Glutamatergic neuron (in vitro differentiated cells): ENCODE results near the gene UQCRH. TPM values are rescaled to one million over a fixed set of nuclear protein-coding genes. Genes with fewer than 3 reads are reported as not detected.
A peak's percentile ranks its signal among the peaks of the same experiment; 100 is the strongest.

Experiments used
- DNase-seq: peaks from one replicate; pipeline ENCODE4 v3.0.0; 2022
- H3K27ac Mint-ChIP-seq: one replicate; pipeline ENCODE4 v1.8.0; 2020; ENCODE audit warnings: mild to moderate bottlenecking, mixed read lengths, inconsistent platforms; ENCODE audit not compliant: unreplicated experiment
- H3K27me3 Mint-ChIP-seq: one replicate; pipeline ENCODE4 v1.8.0; 2020; ENCODE audit warnings: mild to moderate bottlenecking, moderate library complexity, mixed read lengths, inconsistent platforms; ENCODE audit not compliant: unreplicated experiment
- H3K36me3 Mint-ChIP-seq: one replicate; pipeline ENCODE4 v1.8.0; 2020; ENCODE audit warnings: mild to moderate bottlenecking, mixed read lengths, inconsistent platforms; ENCODE audit not compliant: unreplicated experiment
- H3K4me1 Mint-ChIP-seq: one replicate; pipeline ENCODE4 v1.8.0; 2020; ENCODE audit warnings: mild to moderate bottlenecking, low read depth, mixed read lengths, inconsistent platforms; ENCODE audit not compliant: unreplicated experiment
- H3K4me3 Mint-ChIP-seq: one replicate; pipeline ENCODE4 v1.8.0; 2020; ENCODE audit warnings: mild to moderate bottlenecking, mixed read lengths, inconsistent platforms; ENCODE audit not compliant: unreplicated experiment
- H3K9me3 Mint-ChIP-seq: one replicate; pipeline ENCODE4 v1.8.0; 2020; ENCODE audit warnings: mild to moderate bottlenecking, moderate library complexity, mixed read lengths, inconsistent platforms; ENCODE audit not compliant: unreplicated experiment
- long read RNA-seq: library from polyadenylated mRNA; unstranded; transcript quantifications from one replicate; pipeline ENCODE4 v2.0.0, GENCODE V29; 2020; ENCODE audit not compliant: unreplicated experiment
- total RNA-seq: library from RNA; stranded (reverse); fragmentation: NEBNext Ultra II Directional; extraction: Animal tissue kit (Norgen Biotek cat#: 25700); gene quantifications from one replicate; pipeline ENCODE4 v1.2.1, GENCODE V29; 2021; ENCODE audit not compliant: unreplicated experiment
- TF ChIP-seq, protein P1 (sequence below): fragments of 200-600 bp; sonication (generic); IDR thresholded peaks from one replicate; pipeline ENCODE4 v1.5.0; 2021; ENCODE audit not compliant: partially characterized antibody, unreplicated experiment

UQCRH gene
- total RNA-seq = 271 TPM
- long read RNA-seq, transcript UQCRH-201 (4 exons, 604 nt) = major isoform, 267 of 284 reads
- long read RNA-seq, partial matches to known transcripts = 1 of 284 reads
- long read RNA-seq, other reads (novel, unspliced or antisense) = 9 of 284 reads

DNA sequence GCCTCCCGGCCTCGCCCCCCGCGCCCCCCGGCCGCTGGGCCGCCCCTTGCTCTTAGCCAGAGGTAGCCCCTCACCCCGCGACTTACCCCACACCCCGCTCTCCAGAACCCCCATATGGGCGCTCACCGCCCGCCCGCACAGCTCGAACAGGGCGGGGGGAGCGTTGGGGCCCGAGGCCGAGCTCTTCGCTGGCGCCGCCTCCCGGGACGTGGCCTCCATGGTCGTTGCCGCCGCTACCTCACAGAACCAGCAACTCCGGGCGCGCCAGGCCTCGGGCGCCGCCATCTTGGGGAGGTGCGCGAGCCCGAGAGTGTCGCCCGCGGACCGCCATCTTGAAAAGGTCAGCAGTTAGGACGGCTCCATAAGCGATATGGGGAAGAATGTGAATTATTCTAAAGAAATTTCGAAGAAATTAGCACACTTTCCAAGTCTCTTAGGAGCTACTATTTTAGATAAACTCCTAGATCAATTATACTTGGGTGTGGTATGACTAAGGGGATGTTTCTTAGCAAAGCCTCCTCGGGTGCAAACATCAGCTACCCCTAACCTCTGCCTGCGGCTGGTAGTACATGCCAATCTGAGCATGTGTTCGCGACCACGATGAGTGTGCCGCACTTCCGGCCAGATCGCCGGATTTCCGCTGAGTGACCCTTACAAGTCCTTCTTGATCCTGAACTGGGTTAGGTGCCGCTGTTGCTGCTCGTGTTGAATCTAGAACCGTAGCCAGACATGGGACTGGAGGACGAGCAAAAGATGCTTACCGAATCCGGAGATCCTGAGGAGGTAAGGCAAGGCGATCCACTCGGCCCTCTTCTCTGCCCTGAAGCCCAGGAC, at the start of gene UQCRH, which contains the start of gene LRRC41:
Gene UQCRH (plus strand): TSS at position 661 of the 834 bp plus-strand sequence. CDS start 69 bp downstream, at position 730.
Gene LRRC41 (minus strand): TSS at position 579 of the 834 bp plus-strand sequence. CDS start 294 bp downstream, at position 285.
- Mint-ChIP-seq H3K9me3 (peaks cover 9% of the 10 kb centered on the region), H3K27ac (peak within 1 kb of the TSS; percentile 98), H3K27me3 (peaks cover 4% of the 10 kb centered on the region), H3K36me3 (no peaks in the 10 kb centered on the region), H3K4me3 (peak within 1 kb of the TSS; percentile 100), H3K4me1 (peaks cover 29% of the 10 kb centered on the region)
- DNase-seq = peak; percentile 92
- TF ChIP-seq, protein P1, sequence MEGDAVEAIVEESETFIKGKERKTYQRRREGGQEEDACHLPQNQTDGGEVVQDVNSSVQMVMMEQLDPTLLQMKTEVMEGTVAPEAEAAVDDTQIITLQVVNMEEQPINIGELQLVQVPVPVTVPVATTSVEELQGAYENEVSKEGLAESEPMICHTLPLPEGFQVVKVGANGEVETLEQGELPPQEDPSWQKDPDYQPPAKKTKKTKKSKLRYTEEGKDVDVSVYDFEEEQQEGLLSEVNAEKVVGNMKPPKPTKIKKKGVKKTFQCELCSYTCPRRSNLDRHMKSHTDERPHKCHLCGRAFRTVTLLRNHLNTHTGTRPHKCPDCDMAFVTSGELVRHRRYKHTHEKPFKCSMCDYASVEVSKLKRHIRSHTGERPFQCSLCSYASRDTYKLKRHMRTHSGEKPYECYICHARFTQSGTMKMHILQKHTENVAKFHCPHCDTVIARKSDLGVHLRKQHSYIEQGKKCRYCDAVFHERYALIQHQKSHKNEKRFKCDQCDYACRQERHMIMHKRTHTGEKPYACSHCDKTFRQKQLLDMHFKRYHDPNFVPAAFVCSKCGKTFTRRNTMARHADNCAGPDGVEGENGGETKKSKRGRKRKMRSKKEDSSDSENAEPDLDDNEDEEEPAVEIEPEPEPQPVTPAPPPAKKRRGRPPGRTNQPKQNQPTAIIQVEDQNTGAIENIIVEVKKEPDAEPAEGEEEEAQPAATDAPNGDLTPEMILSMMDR = no peak

DNA sequence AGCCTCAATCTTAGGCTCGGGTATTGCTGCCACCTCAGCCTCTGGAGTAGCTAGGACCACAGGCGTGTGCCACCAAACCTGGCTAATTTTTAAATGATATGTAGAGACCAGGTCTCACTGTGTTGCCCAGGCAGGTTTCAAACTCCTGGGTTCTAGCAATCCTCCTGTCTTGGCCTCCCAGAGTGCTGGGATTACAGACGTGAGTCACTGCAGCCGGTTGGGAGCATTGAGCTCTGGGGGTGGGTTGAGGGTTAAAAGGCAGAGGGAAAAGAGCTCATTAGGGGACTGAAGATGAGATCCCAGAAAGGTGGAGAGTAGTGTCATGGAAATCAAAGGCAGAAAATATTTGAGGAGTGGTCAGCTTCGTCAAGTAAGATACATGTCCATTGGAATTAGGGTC, 48.8 kb upstream of the UQCRH start:
- Mint-ChIP-seq H3K4me1 (no peaks in the 10 kb centered on the region), H3K36me3 (no peaks in the 10 kb centered on the region), H3K9me3 (no peaks in the 10 kb centered on the region), H3K27me3 (no peaks in the 10 kb centered on the region), H3K4me3 (no peak overlapping the region), H3K27ac (no peak overlapping the region)
- DNase-seq = no peak
- TF ChIP-seq, protein P1 = no peak

DNA sequence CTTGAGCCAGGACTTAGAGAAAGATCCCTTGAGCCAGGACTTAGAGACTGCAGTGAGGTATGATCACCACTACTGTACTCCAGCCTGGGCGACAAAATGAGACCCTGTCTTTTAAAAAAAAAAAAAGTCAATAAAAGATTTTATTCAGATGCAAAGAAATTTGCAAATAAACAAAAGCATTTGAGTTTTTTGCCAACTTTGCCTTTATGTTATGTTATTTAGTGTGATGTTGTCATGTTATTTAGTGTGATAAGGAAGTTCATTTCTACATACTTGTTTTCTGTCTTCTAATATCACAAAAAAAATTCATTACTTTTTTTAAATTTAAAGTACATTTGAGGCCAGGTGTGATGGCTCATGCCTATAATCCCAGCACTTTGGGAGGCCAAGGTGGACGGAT, 47.0 kb upstream of the UQCRH start:
- Mint-ChIP-seq H3K9me3 (no peaks in the 10 kb centered on the region), H3K4me1 (no peaks in the 10 kb centered on the region), H3K27me3 (no peaks in the 10 kb centered on the region), H3K27ac (no peak overlapping the region), H3K4me3 (no peak overlapping the region), H3K36me3 (no peaks in the 10 kb centered on the region)
- DNase-seq = no peak
- TF ChIP-seq, protein P1 = no peak

DNA sequence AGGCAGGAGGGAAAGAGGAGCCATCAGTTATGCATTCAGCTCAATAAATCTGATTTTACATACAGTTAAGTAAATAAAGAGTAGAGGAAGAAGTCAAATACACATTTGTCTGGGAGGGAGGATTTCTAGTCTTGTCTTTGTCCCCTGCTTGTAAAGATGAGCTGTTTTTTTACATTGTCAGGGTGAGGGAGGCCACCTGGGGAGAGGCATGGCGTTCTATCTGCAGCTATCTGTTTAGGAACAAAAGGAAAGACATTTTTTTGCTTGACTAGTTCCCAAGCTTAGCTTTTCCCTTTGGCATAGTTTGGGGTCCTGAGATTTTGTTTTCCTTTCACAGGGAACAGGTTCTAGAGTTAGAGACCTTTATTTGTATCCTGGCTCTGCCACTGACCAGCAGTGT, 41.0 kb upstream of the UQCRH start:
- no peaks in the 10 kb centered on the region for H3K9me3 Mint-ChIP-seq
- no peak for DNase-seq
- TF ChIP-seq, protein P1 = no peak
- no peak overlapping the region for H3K27ac Mint-ChIP-seq
- no peaks in the 10 kb centered on the region for H3K27me3 Mint-ChIP-seq
- no peaks in the 10 kb centered on the region for H3K4me1 Mint-ChIP-seq
- no peak overlapping the region for H3K4me3 Mint-ChIP-seq
- H3K36me3 Mint-ChIP-seq = no peaks in the 10 kb centered on the region

DNA sequence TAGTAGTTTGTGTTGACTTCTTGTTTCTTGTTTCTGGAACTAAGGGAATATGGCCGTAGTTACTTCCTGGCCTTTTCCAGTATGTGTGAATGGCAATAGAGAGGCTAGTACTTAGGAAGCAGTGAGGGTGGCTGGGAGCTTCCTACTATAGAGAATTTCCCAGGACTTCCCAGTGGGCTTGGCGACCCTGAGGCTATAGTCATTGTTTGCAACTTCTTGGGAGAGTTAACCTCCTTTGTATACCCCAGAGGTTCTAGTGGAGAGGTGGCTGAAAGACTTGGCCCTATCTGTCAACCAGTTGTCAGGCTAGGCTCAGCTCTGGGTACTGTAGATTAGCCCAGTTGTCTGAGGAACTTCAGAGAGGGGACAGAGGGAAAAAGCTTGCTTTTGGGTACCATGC, 40.4 kb upstream of the UQCRH start:
- TF ChIP-seq, protein P1 = no peak
- H3K4me1 Mint-ChIP-seq = no peaks in the 10 kb centered on the region
- no peaks in the 10 kb centered on the region for H3K27me3 Mint-ChIP-seq
- H3K27ac Mint-ChIP-seq = no peak overlapping the region
- H3K36me3 Mint-ChIP-seq = no peaks in the 10 kb centered on the region
- H3K9me3 Mint-ChIP-seq = no peaks in the 10 kb centered on the region
- DNase-seq = no peak
- no peak overlapping the region for H3K4me3 Mint-ChIP-seq
